Sigmoid colon (tissue), 7 donors: ENCODE results near the gene GREB1. TPM values are rescaled to one million over a fixed set of nuclear protein-coding genes. Genes with fewer than 3 reads are reported as not detected.

Source experiments
- DNase-seq: peaks from one replicate; pipeline ENCODE4 v3.0.0-alpha.2; 2019
- H3K27ac ChIP-seq, 4 donors: fragments of 200-600 bp; sonication (generic); one replicate each; pipeline ENCODE4 v1.5.1; 2016 to 2019; ENCODE audit warnings: mild to moderate bottlenecking in 1 of 4
- H3K27me3 ChIP-seq, 3 donors: fragments of 200-600 bp; sonication (generic); one replicate each; pipeline ENCODE4 v1.5.1; 2019; ENCODE audit warnings: mild to moderate bottlenecking in 1 of 3
- H3K36me3 ChIP-seq, 4 donors: fragments of 200-600 bp; sonication (generic); one replicate each; pipeline ENCODE4 v1.5.1; 2016 to 2019
- H3K4me1 ChIP-seq, 4 donors: fragments of 200-600 bp; sonication (generic); one replicate each; pipeline ENCODE4 v1.5.1; 2017 to 2019
- H3K4me3 ChIP-seq, 4 donors: fragments of 200-600 bp; sonication (generic); one replicate each; pipeline ENCODE4 v1.5.1; 2017 to 2019; ENCODE audit warnings: mild to moderate bottlenecking in 2 of 4, moderate library complexity in 1 of 4
- H3K9me3 ChIP-seq, 4 donors: fragments of 200-600 bp in 3 of 4; sonication (generic) in 3 of 4; one replicate each; pipeline versions ENCODE4 v1.5.1 to v1.6.1; 2013 to 2019
- CTCF ChIP-seq, 4 experiments: fragments of 450-650 bp in 3 of 4; fragments of 200-600 bp in 1 of 4; IDR thresholded peaks; one replicate each; pipeline ENCODE4 v1.5.1; 2016 to 2019; ENCODE audit warnings: antibody characterized with exemption in 4 of 4, mild to moderate bottlenecking in 3 of 4, moderate library complexity in 2 of 4
- EP300 ChIP-seq, 4 donors: sonication (generic); formaldehyde crosslinking; IDR thresholded peaks; one replicate each; pipeline ENCODE4 v1.6.1; 2017; ENCODE audit warnings: antibody characterized with exemption in 4 of 4
- POLR2A ChIP-seq, 2 donors: fragments of 450-650 bp; IDR thresholded peaks; one replicate each; pipeline ENCODE4 v1.6.1; 2016; ENCODE audit warnings: antibody characterized with exemption in 2 of 2, mild to moderate bottlenecking in 2 of 2, moderate library complexity in 2 of 2
- POLR2AphosphoS5 ChIP-seq, 4 donors: sonication (generic); formaldehyde crosslinking; IDR thresholded peaks; one replicate each; pipeline ENCODE4 v1.6.1; 2017; ENCODE audit warnings: antibody characterized with exemption in 4 of 4
- WGBS, 2 donors: extraction: QIAGEN DNeasy Blood & Tissue Kit; methylation state at CpG; one replicate each; pipeline ENCODE4 v1.1.7; 2013; 5-methylcytosine and 5-hydroxymethylcytosine counted together
- intact Hi-C: fragments of 100-400 bp; cut with DNase I; formaldehyde crosslinking; loops from one replicate; pipeline ENCODE4 v1.15.1; 2023
- polyA plus RNA-seq, 3 donors: library from polyadenylated mRNA; stranded (reverse); fragments of 200-250 nt; gene quantifications; one replicate each; pipeline ENCODE4 v1.2.3, GENCODE V29; 2013
- total RNA-seq, 4 donors: library from RNA; depleted of rRNA; stranded (reverse); fragments of >200 nt; gene quantifications; one replicate each; pipeline ENCODE4 v1.1.0, GENCODE V29; 2016
- donor health status: healthy with polysubstance abuse.
- donor health status: Bipolar disorder and iron deficiency.
- donor health status: healthy.

The GREB1 gene
- total and polyA plus RNA-seq, 7 donors: 0.28 to 2.5 (median 1.1) TPM; not detected in 1

- intact Hi-C loops: no loop called here
- Histone ChIP-seq H3K9me3 (no peaks in the 10 kb centered on the region), H3K27ac (no peak overlapping the region), H3K27me3 (no peaks in the 10 kb centered on the region), H3K4me1 (no peaks in the 10 kb centered on the region), H3K36me3 (no peaks in the 10 kb centered on the region), H3K4me3 (no peak overlapping the region)
- 97 to 98% methylated on average over 3 of the region's 3 CpGs for WGBS, 2 donors
- TF ChIP-seq EP300 (IDR thresholded peaks at IDR 0.05) (no peak), POLR2A (IDR thresholded peaks at IDR 0.05) (no peak), POLR2AphosphoS5 (IDR thresholded peaks at IDR 0.05) (no peak), CTCF (IDR thresholded peaks at IDR 0.05) (no peak)
- peak; percentile 19 for DNase-seq
Observed at GRCh38 chr2:11646530-11646929, 112.7 kb downstream of the GREB1 start.

GRCh38 chr2:11647834-11648600, 114.2 kb downstream of the GREB1 start:
- no peak overlapping the region for H3K4me3 ChIP-seq
- intact Hi-C loops: no loop called here
- no peak overlapping the region for H3K27ac ChIP-seq
- no peak for DNase-seq
- H3K4me1 ChIP-seq: no peaks in the 10 kb centered on the region
- TF ChIP-seq POLR2A (IDR thresholded peaks at IDR 0.05) (no peak), POLR2AphosphoS5 (IDR thresholded peaks at IDR 0.05) (no peak), EP300 (IDR thresholded peaks at IDR 0.05) (no peak), CTCF (IDR thresholded peaks at IDR 0.05) (no peak)
- WGBS, 2 donors: 74% methylated on average over 7 of the region's 7 CpGs
- no peaks in the 10 kb centered on the region for H3K36me3 ChIP-seq
- no peaks in the 10 kb centered on the region for H3K9me3 ChIP-seq
- H3K27me3 ChIP-seq: no peaks in the 10 kb centered on the region

- H3K4me1 ChIP-seq: no peaks in the 10 kb centered on the region
- H3K27me3 ChIP-seq: no peaks in the 10 kb centered on the region
- no peaks in the 10 kb centered on the region for H3K36me3 ChIP-seq
- WGBS, 2 donors: 54 to 73% methylated on average over 2 of the region's 2 CpGs
- H3K4me3 ChIP-seq: no peak overlapping the region
- H3K9me3 ChIP-seq: no peaks in the 10 kb centered on the region
- TF ChIP-seq CTCF (IDR thresholded peaks at IDR 0.05) (no peak), POLR2A (IDR thresholded peaks at IDR 0.05) (no peak), EP300 (IDR thresholded peaks at IDR 0.05) (no peak), POLR2AphosphoS5 (IDR thresholded peaks at IDR 0.05) (no peak)
- no peak overlapping the region for H3K27ac ChIP-seq
- intact Hi-C loops: no loop called here
- peak; percentile 19 for DNase-seq
Observed at GRCh38 chr2:11649093-11649492, 115.2 kb downstream of the GREB1 start.

- Histone ChIP-seq H3K4me3 (no peak overlapping the region), H3K4me1 (peaks cover 0 to 9% (median 0%) of the 10 kb centered on the region in 4 donors), H3K27ac (no peak overlapping the region), H3K36me3 (no peaks in the 10 kb centered on the region), H3K27me3 (no peaks in the 10 kb centered on the region), H3K9me3 (no peaks in the 10 kb centered on the region)
- no peak for TF ChIP-seq POLR2A (IDR thresholded peaks at IDR 0.05)
- TF ChIP-seq EP300 (IDR thresholded peaks at IDR 0.05): no peak
- no peak for TF ChIP-seq CTCF (IDR thresholded peaks at IDR 0.05)
- no peak for TF ChIP-seq POLR2AphosphoS5 (IDR thresholded peaks at IDR 0.05)
- peak; percentile 14 for DNase-seq
- intact Hi-C loops: loop anchor here (10.0 kb wide), 1 partner anchor 1613 kb away; no protein-coding TSS in a partner anchor
- 55 to 67% methylated on average over 5 of the region's 5 CpGs for WGBS, 2 donors
Observed at GRCh38 chr2:11651856-11652548, 118.2 kb downstream of the GREB1 start.
